Activated CD4-positive, alpha-beta T cell treated with anti-CD3 and anti-CD28 coated beads, Interleukin-2, amount 50 U/mL, for 48 hours (primary cell): ENCODE data around the gene PLAAT3.
"Not testable (repeated sequence)": the region's sequence is repeated elsewhere in the genome, so short reads cannot be mapped to it uniquely, and the experiment has no call there.

Experiments
- DNase-seq, 2 experiments: peaks; one replicate each; pipeline ENCODE4 v3.0.0-alpha.2; 2020

Gene PLAAT3

GRCh38 chr11:63608353-63609345, 5.6 kb downstream of the PLAAT3 start:
- no peak for DNase-seq

GRCh38 chr11:63603180-63603518, 11.1 kb downstream of the PLAAT3 start:
- no peak for DNase-seq

DNA sequence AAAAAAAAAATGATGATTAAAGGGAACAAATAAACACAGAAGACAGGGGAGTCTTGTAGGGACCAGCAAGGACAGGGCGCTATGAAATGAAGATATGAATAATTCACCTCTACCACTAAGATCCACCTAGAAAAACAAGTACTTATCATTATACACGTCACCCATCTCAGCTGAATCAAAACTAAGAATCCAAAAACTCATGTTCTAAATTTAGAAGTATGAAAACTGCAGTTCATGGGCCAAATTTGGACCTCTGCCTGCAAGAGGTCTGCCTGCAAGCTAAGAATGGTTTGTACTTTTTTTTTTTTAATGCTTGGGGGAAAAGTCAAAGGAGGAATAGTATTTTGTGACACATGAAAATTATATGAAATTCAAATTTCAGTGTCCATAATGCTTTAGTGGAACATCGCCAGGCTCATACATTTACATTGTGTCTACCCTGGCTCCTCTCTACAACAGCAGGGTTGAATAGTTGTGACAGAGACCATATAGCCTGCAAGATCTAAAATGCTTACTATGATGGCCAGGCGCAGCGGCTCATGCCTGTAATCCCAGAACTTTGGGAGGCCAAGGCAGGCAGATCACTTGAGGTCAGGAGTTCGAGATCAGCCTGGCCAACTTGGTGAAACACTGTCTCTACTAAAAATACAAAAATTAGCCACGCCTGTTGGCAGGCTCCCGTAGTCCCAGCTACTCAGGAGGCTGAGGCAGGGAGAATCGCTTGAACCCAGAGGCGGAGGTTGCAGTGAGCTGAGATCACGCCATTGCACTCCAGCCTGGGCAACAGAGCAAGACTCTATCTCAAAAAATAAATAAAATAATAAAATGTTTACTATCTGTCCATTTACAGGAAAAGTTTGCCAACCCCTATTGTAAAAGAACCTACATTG, 11.7 kb downstream of the PLAAT3 start:
- DNase-seq: not testable (repeated sequence)

GRCh38 chr11:63599211-63600122, 14.8 kb downstream of the PLAAT3 start:
- DNase-seq: no peak

DNA sequence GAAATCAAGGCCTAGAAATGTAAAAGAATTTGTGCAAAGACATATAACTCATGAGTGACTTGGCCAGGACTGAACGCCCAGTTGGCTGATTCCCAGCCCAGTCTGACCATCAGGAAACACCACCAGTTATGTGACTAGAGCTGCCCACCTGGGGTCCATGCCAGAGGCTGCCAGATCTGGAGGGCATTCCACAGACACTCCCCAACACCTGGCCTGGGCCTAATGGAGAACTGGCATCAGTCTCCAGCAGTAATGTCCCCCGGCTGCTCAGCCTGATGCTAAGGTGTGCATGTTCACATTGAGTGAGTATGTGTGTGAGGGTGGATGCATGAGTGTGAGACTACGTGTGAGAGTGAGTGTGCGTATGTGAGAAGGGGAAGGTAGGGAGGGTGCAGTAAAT, 15.7 kb downstream of the PLAAT3 start:
- DNase-seq: no peak

DNA sequence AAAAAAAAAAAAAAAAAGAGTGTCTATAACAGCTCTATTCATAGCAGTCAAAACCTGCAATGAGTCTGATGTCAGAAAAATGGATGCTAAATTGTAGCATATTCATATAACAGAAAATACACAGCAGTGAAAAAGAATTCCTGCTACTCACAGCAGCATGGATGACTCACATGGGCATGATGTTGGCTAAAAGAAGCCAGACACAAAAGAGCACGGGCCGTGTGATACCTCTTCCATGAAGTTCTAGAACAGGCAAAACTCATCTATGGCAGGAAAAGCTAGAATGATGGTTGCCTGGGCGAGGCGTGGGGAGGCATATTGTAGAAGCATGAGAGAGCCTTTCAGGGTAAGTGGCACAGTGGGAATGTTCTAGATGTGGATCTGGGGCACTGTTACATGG, 18.9 kb downstream of the PLAAT3 start:
- no peak for DNase-seq

GRCh38 chr11:63592975-63593395, 21.2 kb downstream of the PLAAT3 start:
- DNase-seq: no peak

DNA sequence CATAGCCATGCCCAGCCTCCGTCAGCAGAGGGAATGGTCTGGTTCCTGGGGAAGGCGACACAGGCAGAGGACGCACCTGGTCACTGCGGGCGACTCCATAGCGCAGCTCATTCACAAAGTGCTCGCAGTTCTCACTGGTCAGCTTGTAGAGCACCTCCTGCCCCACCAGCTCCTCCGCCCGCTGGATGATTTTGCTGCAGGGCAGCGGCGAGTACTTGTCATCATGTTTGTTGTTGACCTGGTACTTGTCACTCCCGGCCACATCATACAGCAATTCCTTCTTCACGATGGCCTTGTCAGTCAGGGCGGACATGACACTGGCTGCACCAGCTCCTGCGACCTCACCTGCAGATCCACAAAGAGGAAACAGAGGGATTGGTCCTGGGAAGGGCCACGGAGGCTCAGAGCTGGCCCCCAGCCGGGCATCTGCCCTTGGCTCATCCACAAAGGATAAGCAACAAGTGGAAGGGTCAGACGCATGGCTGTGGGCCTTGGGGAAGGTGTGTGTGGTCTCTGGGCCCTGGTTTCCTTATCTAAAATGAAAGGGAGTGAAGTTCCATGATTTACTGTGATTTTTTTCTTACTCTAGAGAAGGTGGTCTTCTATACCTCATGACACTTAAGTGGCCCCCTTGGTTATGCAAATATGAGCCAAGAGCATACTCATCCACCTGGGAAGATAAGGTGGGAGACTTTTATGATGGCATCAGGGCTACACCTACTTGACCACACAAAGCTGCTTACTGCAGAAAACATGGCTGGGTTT, 24.0 kb downstream of the PLAAT3 start:
- DNase-seq: no peak

DNA sequence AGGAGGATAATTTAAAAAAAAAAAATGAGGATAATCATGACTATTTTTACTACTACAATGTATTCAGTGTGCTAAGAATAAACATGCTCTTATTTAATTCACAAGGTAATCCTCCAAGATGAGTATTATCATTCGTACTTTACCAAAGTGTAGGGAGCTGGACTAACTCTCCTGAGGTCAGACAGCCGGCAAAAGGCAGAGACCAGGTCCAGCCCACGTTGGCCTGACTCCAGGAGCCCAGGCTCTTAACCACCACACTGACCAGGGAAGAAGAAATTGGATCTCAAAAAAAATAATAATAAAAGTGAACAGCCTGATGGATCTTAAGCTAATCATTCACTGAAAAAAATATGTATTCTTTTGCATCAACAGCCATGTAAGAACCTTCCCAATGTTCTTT, 25.2 kb downstream of the PLAAT3 start:
- no peak for DNase-seq

GRCh38 chr11:63586451-63587166, 27.6 kb downstream of the PLAAT3 start:
- no peak for DNase-seq

DNA sequence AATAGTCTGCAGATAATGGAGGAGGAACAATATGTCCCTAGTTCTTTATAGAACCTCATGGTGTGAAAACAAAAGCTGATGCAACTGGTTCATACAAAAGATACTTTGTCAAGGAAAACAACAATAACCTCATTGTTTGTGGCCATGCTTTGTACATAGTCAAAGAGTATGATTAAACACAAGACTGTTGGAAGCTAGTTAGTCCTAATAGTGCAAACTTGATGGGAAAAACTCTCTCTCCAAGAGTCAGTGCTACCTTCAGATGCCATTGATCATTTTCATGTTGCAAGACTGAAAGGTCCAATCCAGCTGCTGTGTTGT, 30.9 kb downstream of the PLAAT3 start:
- no peak for DNase-seq

DNA sequence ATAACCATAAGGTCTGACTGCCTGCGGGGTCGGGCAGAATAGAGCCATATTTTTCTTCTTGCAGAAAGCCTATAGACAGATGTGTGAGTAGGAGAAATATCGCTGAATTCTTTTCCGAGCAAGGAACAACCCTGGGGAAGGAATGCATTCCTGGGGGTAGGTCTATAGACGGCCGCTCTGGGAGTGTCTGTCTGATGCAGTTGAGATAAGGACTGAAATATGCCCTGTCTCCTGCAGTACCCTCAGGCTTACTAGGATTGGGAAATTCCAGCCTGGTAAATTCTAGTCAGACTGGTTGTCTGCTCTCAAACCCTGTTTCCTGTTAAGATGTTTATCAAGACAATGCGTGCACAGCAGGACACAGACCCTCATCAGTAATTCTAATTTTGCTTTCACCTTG, 33.0 kb downstream of the PLAAT3 start:
- DNase-seq: not testable (repeated sequence)

DNA sequence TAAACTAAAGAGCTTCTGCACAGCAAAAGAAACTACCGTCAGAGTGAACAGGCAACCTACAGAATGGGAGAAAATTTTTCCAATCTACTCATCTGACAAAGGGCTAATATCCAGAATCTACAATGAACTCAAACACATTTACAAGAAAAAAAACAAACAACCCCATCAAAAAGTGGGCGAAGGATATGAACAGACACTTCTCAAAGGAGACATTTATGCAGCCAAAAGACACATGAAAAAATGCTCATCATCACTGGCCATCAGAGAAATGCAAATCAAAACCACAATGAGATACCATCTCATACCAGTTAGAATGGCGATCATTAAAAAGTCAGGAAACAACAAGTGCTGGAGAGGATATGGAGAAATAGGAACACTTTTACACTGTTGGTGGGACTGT, 35.4 kb downstream of the PLAAT3 start:
- DNase-seq: not testable (repeated sequence)

DNA sequence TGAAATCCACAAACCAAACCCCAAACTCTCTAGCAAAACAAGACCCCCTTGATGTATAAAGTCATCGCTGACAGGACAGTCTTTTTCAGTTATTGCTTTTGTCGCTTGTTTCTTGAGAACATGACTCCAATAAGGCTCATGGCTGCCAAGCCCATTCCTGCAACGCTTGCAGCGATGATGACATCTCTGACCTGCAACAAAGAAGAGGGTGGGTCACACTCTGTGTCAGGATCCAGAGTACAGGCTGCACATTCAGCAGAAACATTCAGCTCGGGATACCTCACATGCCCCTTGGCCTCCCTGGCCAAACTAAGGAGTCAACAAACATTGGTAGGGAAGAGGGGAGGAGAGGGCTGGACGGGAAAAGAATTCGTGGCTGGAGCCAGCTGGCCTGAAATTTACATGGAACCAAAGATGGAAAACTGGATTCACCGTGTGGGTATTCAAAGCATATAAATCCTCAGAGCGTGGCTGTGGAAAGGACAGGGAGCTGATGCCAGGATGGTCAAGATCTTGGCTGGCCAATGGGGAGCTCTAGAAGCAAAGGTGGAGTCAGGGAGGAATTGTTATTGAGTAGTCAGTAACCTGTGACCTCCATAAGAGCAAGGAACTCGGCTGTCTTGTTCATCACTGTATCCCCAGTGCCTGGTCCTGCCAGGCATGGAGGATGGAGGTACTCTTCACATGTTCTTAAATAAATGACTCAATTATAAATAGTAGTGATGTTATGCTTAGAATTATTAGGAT, 39.2 kb downstream of the PLAAT3 start:
- DNase-seq: no peak

- DNase-seq: peak in 1 of 2 experiments; percentile 40
These were observed 40.1 kb downstream of the PLAAT3 start for GRCh38 chr11:63573881-63574855.

GRCh38 chr11:63572026-63572688, 42.1 kb downstream of the PLAAT3 start:
- DNase-seq: no peak

GRCh38 chr11:63569570-63569969, 44.7 kb downstream of the PLAAT3 start:
- DNase-seq: no peak

DNA sequence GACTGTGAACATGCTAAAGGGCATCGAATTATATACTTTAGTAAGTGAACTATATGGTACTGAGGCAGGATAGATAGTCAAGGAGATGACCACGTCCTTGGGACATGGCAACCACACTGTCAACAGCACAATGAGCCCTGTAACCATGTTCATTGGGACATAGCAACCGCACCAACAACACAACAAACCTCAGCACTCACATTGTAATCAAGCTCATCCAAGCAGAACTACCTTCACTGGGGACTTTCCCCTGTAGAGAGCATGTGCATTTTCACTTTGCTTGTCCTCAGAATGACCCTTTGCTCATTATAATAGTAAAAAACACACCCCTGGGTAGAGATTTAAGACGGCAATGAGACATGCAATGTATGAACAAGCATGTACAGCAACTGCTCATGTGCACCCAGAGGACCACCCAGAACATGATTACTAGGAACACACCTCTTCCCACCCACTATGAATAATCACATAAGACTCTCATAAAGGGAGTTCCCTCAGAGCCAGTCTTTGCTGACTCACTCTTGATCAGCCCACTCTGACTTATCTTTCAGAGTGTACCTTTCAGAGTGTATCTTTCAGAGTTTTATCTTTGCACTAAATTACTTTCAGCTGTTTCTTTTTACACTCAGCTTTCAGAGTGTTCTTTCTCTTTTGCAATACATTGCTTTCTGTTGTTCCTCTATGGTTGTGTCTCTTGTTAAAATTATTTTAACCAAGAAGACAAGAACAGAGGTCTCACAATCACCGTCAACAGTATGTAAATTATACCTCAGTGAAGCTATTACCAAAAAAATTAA, 47.0 kb downstream of the PLAAT3 start:
- peak; percentile 44 to 59 for DNase-seq
